Stimulated activated CD8-positive, alpha-beta memory T cell treated with anti-CD3 and anti-CD28 coated beads, Interleukin-15, amount 100 ng/mL, for 24 hours (primary cell): Measurements from ENCODE around the gene SMIM36.
"Not testable (repeated sequence)": the region's sequence is repeated elsewhere in the genome, so short reads cannot be mapped to it uniquely, and the experiment has no call there.

Experiments
- DNase-seq: peaks from one replicate; pipeline ENCODE4 v3.0.0-alpha.2; 2020; ENCODE audit warnings: low read depth

The SMIM36 gene

GRCh38 chr17:55454906-55455474 is 56.3 kb downstream of the SMIM36 start:
- DNase-seq = no peak

- DNase-seq = no peak
Measured at GRCh38 chr17:55453839-55454557, 57.3 kb downstream of the SMIM36 start.

- no peak for DNase-seq
Measured at GRCh38 chr17:55452139-55452790, 59.0 kb downstream of the SMIM36 start.

GRCh38 chr17:55451758-55452138 is 59.5 kb downstream of the SMIM36 start:
- DNase-seq = no peak

GRCh38 chr17:55451203-55451641 is 60.0 kb downstream of the SMIM36 start:
- DNase-seq = no peak

- DNase-seq = no peak
Measured at GRCh38 chr17:55450232-55450825, 60.9 kb downstream of the SMIM36 start.

- no peak for DNase-seq
Measured at GRCh38 chr17:55448681-55449080, 62.6 kb downstream of the SMIM36 start.

- DNase-seq = no peak
Measured at GRCh38 chr17:55446581-55447205, 64.6 kb downstream of the SMIM36 start.

GRCh38 chr17:55446004-55446403 is 65.2 kb downstream of the SMIM36 start:
- DNase-seq = not testable (repeated sequence)

- no peak for DNase-seq
Measured at GRCh38 chr17:55444471-55445441, 66.5 kb downstream of the SMIM36 start.

- DNase-seq = no peak
Measured at GRCh38 chr17:55443904-55444303, 67.3 kb downstream of the SMIM36 start.

GRCh38 chr17:55442953-55443683 is 68.1 kb downstream of the SMIM36 start:
- no peak for DNase-seq

- no peak for DNase-seq
Measured at GRCh38 chr17:55442462-55442861, 68.8 kb downstream of the SMIM36 start.

- no peak for DNase-seq
Measured at GRCh38 chr17:55441544-55441943, 69.7 kb downstream of the SMIM36 start.

GRCh38 chr17:55440391-55440790 is 70.9 kb downstream of the SMIM36 start:
- no peak for DNase-seq

- DNase-seq = no peak
Measured at GRCh38 chr17:55437159-55437605, 74.1 kb downstream of the SMIM36 start.

- DNase-seq = no peak
Measured at GRCh38 chr17:55436224-55437158, 74.8 kb downstream of the SMIM36 start.

GRCh38 chr17:55435408-55435807 is 75.8 kb downstream of the SMIM36 start:
- DNase-seq = no peak

- DNase-seq = no peak
Measured at GRCh38 chr17:55434721-55435120, 76.5 kb downstream of the SMIM36 start.
